Choroid plexus epithelial cell (primary cell): ENCODE results near the gene RNF138.
"Not testable (repeated sequence)": the region's sequence is repeated elsewhere in the genome, so short reads cannot be mapped to it uniquely, and the experiment has no call there.

ENCODE experiments used
- DNase-seq: peaks from one replicate; pipeline ENCODE4 v3.0.0-alpha.2; 2010; ENCODE audit warnings: low read depth
- H3K4me3 ChIP-seq: 2 replicates; pipeline ENCODE4 v1.5.1; 2011; ENCODE audit warnings: low read depth, mild to moderate bottlenecking, control low read depth, low read length, moderate library complexity
- TF ChIP-seq, protein P1 (sequence below): conservative IDR thresholded peaks from 2 replicates; pipeline ENCODE4 v1.5.1; 2011; ENCODE audit warnings: low read depth, mild to moderate bottlenecking, control low read depth, inconsistent platforms, low read length, moderate library complexity

The RNF138 gene

DNA sequence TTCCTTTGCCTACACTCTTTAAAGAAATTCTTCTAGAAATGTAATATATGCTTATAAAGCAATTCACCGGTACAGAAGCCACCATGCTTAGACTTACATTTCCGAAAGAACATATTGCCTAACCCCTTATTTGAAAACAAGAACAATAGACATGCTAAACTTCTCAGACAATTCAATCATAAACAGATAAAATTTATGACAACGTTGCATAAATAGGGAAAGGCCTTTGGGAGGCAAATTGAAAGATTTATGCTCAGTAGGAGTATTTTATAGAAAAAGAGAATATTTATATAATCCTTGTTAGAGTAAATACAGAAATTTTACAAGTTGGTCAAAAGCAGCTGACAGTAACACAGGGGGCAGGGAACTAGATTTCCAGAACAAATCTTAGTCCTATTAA, 82.0 kb downstream of the RNF138 start:
- DNase-seq: no peak
- no peak overlapping the region for H3K4me3 ChIP-seq
- TF ChIP-seq, protein P1, sequence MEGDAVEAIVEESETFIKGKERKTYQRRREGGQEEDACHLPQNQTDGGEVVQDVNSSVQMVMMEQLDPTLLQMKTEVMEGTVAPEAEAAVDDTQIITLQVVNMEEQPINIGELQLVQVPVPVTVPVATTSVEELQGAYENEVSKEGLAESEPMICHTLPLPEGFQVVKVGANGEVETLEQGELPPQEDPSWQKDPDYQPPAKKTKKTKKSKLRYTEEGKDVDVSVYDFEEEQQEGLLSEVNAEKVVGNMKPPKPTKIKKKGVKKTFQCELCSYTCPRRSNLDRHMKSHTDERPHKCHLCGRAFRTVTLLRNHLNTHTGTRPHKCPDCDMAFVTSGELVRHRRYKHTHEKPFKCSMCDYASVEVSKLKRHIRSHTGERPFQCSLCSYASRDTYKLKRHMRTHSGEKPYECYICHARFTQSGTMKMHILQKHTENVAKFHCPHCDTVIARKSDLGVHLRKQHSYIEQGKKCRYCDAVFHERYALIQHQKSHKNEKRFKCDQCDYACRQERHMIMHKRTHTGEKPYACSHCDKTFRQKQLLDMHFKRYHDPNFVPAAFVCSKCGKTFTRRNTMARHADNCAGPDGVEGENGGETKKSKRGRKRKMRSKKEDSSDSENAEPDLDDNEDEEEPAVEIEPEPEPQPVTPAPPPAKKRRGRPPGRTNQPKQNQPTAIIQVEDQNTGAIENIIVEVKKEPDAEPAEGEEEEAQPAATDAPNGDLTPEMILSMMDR: no peak

DNA sequence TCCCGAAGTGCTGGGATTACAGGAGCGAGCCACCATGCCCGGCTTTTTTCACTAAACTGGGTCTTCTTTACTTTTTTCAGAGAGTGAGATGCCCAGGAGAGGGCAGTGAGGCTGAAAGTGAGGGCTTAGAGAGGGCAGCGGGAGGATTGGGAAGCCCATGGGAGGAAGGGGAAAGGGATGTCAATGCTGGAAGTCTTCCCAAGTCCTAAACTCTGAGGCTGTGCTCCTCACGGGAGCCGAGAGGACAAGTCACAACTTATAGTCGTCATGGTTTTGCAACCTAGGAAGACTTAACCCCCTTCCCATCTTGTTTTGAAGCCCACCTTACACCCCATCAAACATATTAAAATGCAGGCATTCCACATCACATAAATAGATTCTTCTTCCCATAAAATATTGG, 83.0 kb downstream of the RNF138 start:
- no peak for DNase-seq
- TF ChIP-seq, protein P1: no peak
- no peak overlapping the region for H3K4me3 ChIP-seq

DNA sequence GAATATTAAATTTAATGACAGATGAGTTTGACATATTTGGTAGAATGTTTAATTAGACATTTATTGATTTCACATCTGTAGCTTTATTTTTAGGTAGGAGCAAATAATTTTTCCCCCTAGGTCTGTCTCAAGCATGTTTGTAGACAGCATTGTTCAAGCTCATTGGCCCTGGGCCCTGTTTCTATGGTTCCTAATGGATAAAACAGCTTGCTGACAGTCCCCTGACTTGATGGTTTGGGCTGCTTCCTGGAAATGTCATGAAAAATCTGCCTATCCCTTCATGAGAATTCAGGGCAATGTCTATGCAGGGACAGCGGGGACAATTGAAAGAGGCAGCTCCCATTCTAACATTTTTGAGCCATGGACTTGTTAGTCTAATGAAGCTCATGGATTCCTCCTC, 83.6 kb downstream of the RNF138 start:
- TF ChIP-seq, protein P1: no peak
- H3K4me3 ChIP-seq: no peak overlapping the region

DNA sequence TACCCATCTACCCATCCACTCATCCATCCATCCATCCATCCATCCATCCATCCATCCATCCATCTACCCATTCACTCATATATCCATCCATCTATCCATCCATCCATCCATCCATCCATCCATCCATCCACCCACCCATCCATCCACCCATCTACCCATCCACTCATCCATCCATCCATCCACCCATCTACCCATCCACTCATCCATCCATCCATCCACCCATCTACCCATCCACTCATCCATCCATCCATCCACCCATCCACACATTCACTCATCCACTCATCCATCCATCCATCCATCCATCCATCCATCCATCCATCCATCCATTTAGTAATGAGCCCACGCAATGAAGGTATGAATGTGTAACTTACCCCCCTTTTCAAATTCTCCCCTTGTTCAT, 85.1 kb downstream of the RNF138 start:
- DNase-seq, H3K4me3 ChIP-seq: not testable (repeated sequence)

More for the DNA sequence above, 83.6 kb downstream of the RNF138 start:
- DNase-seq: no peak

DNA sequence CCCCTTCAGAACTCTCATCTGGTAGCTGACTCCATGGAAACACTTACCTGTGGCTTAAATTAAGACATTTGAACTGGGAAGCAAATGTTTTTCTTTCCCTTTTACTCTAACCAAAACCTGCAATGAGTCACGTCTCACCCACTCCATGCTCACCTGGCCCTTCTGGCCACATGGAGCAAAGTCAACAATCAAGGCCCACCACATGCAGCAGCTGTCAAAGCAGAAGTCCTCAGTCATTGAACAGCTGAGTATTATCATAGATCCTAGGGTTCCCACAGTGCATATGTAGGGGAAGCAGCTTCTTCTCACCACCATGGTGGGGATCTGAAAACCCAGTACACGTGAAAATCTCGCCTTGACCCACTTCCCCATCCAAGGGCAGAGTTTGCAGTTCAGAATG, 85.9 kb downstream of the RNF138 start:
- TF ChIP-seq, protein P1: no peak
- H3K4me3 ChIP-seq: no peak overlapping the region
- no peak for DNase-seq
